ENCODE results near the gene DUSP16. TPM values are rescaled to one million over a fixed set of nuclear protein-coding genes. Genes with fewer than 3 reads are reported as not detected.

The DUSP16 gene
- total RNA-seq, 1 experiment from 2014 or later, result 4.4 TPM

- Histone ChIP-seq H3K27ac (ENCODE audit: low read length) (peak overlapping the region; percentile 88), H4K20me1 (ENCODE audit: low read length) (no peaks in the 10 kb centered on the region), H3K4me2 (ENCODE audit: low read length) (peak overlapping the region; percentile 73), H2AFZ (ENCODE audit: low read length) (no peak overlapping the region), H3K4me3 (ENCODE audit: low read length) (no peak overlapping the region; the same call in 1 of the 2 replicates), H3K9ac (ENCODE audit: low read length) (peak overlapping the region; percentile 61), H3K36me3 (ENCODE audit: low read depth, low read length) (no peaks in the 10 kb centered on the region), H3K9me3 (ENCODE audit: low read length) (no peaks in the 10 kb centered on the region), H3K79me2 (ENCODE audit: low read length) (no peaks in the 10 kb centered on the region), H3K4me1 (ENCODE audit: insufficient read depth, low read length) (peaks cover 22% of the 10 kb centered on the region), H3K9me2 (replicated peaks; ENCODE audit: low read length) (no peaks in the 10 kb centered on the region), H3K27me3 (ENCODE audit: low read length) (no peaks in the 10 kb centered on the region), H3F3A (ENCODE audit: low read length, unreplicated experiment) (no peaks in the 10 kb centered on the region)
- TF ChIP-seq EZH2phosphoT487 (IDR thresholded peaks at IDR 0.05; ENCODE audit: borderline replicate concordance, low read length), result no peak
- no peak for TF ChIP-seq CTCF (conservative IDR thresholded peaks at IDR 0.05; ENCODE audit: low read depth, low read length)
- TF ChIP-seq EZH2 (IDR thresholded peaks at IDR 0.05; ENCODE audit: low read length, unreplicated experiment), result no peak
- intact Hi-C loops (cut with micrococcal nuclease), result loop anchor here (2.0 kb wide), 1 partner anchor 14 kb away; no protein-coding TSS in a partner anchor
- DNase-seq, result peak; percentile 68
- BruUV-seq (replicated peaks), result no TSS peak
- CTCF ChIA-PET, result no interaction called here
- ATAC-seq, result peak; percentile 89
- POLR2A ChIA-PET (ENCODE audit: unreplicated experiment), result no interaction called here
Observed at GRCh38 chr12:12451098-12451497, 111.6 kb downstream of the DUSP16 start.

DNA sequence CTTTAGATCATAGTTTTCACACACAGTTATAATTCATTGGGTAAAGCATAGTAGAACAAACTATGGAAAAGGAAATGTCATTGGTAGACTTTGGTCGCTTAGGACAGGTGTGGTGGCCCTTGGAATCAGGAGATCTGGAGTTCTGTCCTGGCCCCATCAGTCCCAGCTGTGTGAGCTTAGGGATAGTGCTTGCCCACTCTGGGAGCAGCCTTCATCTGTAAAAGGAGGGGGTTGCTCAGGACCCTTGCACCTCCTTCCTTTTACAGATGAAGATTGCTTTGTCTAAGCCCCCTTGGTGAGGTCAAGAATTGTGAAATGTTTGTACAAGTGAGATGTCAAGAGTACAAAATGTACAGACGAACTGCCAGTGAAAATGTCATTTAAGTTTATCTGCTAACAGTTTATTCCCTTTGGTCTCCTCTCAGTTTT is 112.6 kb downstream of the DUSP16 start:
- Histone ChIP-seq H3K27me3 (ENCODE audit: low read length) (no peaks in the 10 kb centered on the region), H2AFZ (ENCODE audit: low read length) (no peak overlapping the region), H3K9me3 (ENCODE audit: low read length) (no peaks in the 10 kb centered on the region), H3K79me2 (ENCODE audit: low read length) (no peaks in the 10 kb centered on the region), H3K27ac (ENCODE audit: low read length) (peak overlapping the region; percentile 61), H3K9ac (ENCODE audit: low read length) (peak overlapping the region; percentile 34; the same call in 1 of the 2 replicates), H3K4me2 (ENCODE audit: low read length) (no peak overlapping the region), H3K4me3 (ENCODE audit: low read length) (no peak overlapping the region), H3F3A (ENCODE audit: low read length, unreplicated experiment) (no peaks in the 10 kb centered on the region), H3K36me3 (ENCODE audit: low read depth, low read length) (no peaks in the 10 kb centered on the region), H3K9me2 (replicated peaks; ENCODE audit: low read length) (no peaks in the 10 kb centered on the region), H3K4me1 (ENCODE audit: insufficient read depth, low read length) (peaks cover 22% of the 10 kb centered on the region), H4K20me1 (ENCODE audit: low read length) (no peaks in the 10 kb centered on the region)
- POLR2A ChIA-PET (ENCODE audit: unreplicated experiment), result no interaction called here
- DNase-seq (no peak), ATAC-seq (no peak)
- no TSS peak for BruUV-seq (replicated peaks)
- CTCF ChIA-PET, result no interaction called here
- TF ChIP-seq CTCF (conservative IDR thresholded peaks at IDR 0.05; ENCODE audit: low read depth, low read length), result no peak
- intact Hi-C loops (cut with micrococcal nuclease), result loop anchor here (2.0 kb wide), 1 partner anchor 13 kb away; no protein-coding TSS in a partner anchor

DNA sequence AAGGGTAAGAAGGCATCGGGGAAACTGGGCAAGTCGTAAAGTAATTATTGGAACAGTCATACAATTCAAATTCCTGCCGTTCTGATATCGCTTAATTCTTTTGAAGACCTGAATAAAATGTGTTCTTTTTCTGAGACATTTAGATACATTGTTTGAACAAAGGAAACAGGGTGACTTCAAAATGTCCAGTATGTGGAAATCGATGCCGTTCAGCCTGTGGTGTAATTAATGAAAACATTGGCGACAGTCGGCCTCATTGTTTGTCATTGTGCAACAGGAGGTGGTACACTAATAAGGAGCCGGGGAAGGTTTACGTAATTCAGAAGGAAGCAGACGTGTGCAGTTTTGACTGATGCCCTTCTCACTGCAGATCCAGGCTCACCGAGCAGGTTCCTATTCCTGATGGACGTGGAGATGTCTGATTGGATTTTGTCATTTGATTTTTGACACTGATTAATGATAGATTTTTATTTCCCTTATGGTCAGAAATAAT is 113.1 kb downstream of the DUSP16 start:
- BruUV-seq (replicated peaks), result no TSS peak
- ATAC-seq, result no peak
- Histone ChIP-seq H3K4me2 (ENCODE audit: low read length) (no peak overlapping the region), H3K36me3 (ENCODE audit: low read depth, low read length) (no peaks in the 10 kb centered on the region), H3K4me3 (ENCODE audit: low read length) (no peak overlapping the region), H3K79me2 (ENCODE audit: low read length) (no peaks in the 10 kb centered on the region), H3F3A (ENCODE audit: low read length, unreplicated experiment) (no peaks in the 10 kb centered on the region), H4K20me1 (ENCODE audit: low read length) (no peaks in the 10 kb centered on the region), H3K9me3 (ENCODE audit: low read length) (no peaks in the 10 kb centered on the region), H3K9ac (ENCODE audit: low read length) (peak overlapping the region; percentile 34; the same call in 1 of the 2 replicates), H3K27me3 (ENCODE audit: low read length) (no peaks in the 10 kb centered on the region), H2AFZ (ENCODE audit: low read length) (no peak overlapping the region), H3K4me1 (ENCODE audit: insufficient read depth, low read length) (peaks cover 22% of the 10 kb centered on the region), H3K27ac (ENCODE audit: low read length) (peak overlapping the region; percentile 61), H3K9me2 (replicated peaks; ENCODE audit: low read length) (no peaks in the 10 kb centered on the region)
- peak; percentile 46 for DNase-seq
- ChIA-PET POLR2A (ENCODE audit: unreplicated experiment) (no interaction called here), CTCF (no interaction called here)
- TF ChIP-seq EZH2 (IDR thresholded peaks at IDR 0.05; ENCODE audit: low read length, unreplicated experiment) (no peak), EZH2phosphoT487 (IDR thresholded peaks at IDR 0.05; ENCODE audit: borderline replicate concordance, low read length) (no peak), CTCF (conservative IDR thresholded peaks at IDR 0.05; ENCODE audit: low read depth, low read length) (no peak)
- intact Hi-C loops (cut with micrococcal nuclease), result loop anchor here (2.0 to 10.0 kb wide), 2 partner anchors 13 to 115 kb away; partner anchors contain the start of gene DUSP16

Measured in PC-3 (cell line).